ENCODE data around the gene OSBPL9. TPM values are rescaled to one million over a fixed set of nuclear protein-coding genes. Genes with fewer than 3 reads are reported as not detected.

OSBPL9 gene
- 72.2 TPM for total RNA-seq

- Histone ChIP-seq H3K4me3 (peak within 1 kb of the TSS; percentile 77 to 89), H3K36me3 (no peaks in the 10 kb centered on the region), H3K4me1 (peaks cover 52% of the 10 kb centered on the region), H3K9me3 (no peaks in the 10 kb centered on the region), H3K27me3 (no peaks in the 10 kb centered on the region), H3K27ac (peak within 1 kb of the TSS; percentile 93)
- intact Hi-C loops (cut with DNase I), result no loop called here
- TF ChIP-seq POLR2AphosphoS5 (IDR thresholded peaks at IDR 0.05; ENCODE audit: insufficient read depth in 1 of 2, low read depth in 1 of 2) (peak; percentile 36 to 97), CTCF (IDR thresholded peaks at IDR 0.05) (no peak), POLR2A (IDR thresholded peaks at IDR 0.05) (peak in 1 of 2 donors; percentile 83)
- DNase-seq (ENCODE audit: extremely low spot score in 2 of 2), result peak in 1 of 2 donors; percentile 97
Observed at GRCh38 chr1:51616903-51617708, at the start of gene OSBPL9. Gene OSBPL9 (plus strand): TSS chr1:51617092. CDS start chr1:51617111, 19 bp downstream.

- no peak for TF ChIP-seq POLR2AphosphoS5 (IDR thresholded peaks at IDR 0.05; ENCODE audit: insufficient read depth in 1 of 2, low read depth in 1 of 2)
- TF ChIP-seq POLR2A (IDR thresholded peaks at IDR 0.05), result no peak
- no peak for TF ChIP-seq CTCF (IDR thresholded peaks at IDR 0.05)
- no peak overlapping the region for H3K4me3 ChIP-seq
- no peaks in the 10 kb centered on the region for H3K9me3 ChIP-seq
- intact Hi-C loops (cut with DNase I), result no loop called here
- H3K27ac ChIP-seq, result no peak overlapping the region
- H3K27me3 ChIP-seq, result no peaks in the 10 kb centered on the region
- DNase-seq (ENCODE audit: extremely low spot score in 2 of 2), result no peak
- peaks cover 26% of the 10 kb centered on the region for H3K4me1 ChIP-seq
- H3K36me3 ChIP-seq, result no peaks in the 10 kb centered on the region
Observed at GRCh38 chr1:51567653-51568052, 49.2 kb upstream of the OSBPL9 start.

GRCh38 chr1:51568231-51568935 is 48.5 kb upstream of the OSBPL9 start:
- no peaks in the 10 kb centered on the region for H3K9me3 ChIP-seq
- H3K4me1 ChIP-seq, result peaks cover 26% of the 10 kb centered on the region
- TF ChIP-seq POLR2A (IDR thresholded peaks at IDR 0.05), result no peak
- TF ChIP-seq POLR2AphosphoS5 (IDR thresholded peaks at IDR 0.05; ENCODE audit: insufficient read depth in 1 of 2, low read depth in 1 of 2), result no peak
- TF ChIP-seq CTCF (IDR thresholded peaks at IDR 0.05), result no peak
- no peak for DNase-seq (ENCODE audit: extremely low spot score in 2 of 2)
- H3K27ac ChIP-seq, result no peak overlapping the region
- intact Hi-C loops (cut with DNase I), result no loop called here
- no peaks in the 10 kb centered on the region for H3K27me3 ChIP-seq
- H3K4me3 ChIP-seq, result no peak overlapping the region
- H3K36me3 ChIP-seq, result no peaks in the 10 kb centered on the region

GRCh38 chr1:51569284-51570062 is 47.4 kb upstream of the OSBPL9 start:
- H3K27ac ChIP-seq, result no peak overlapping the region
- DNase-seq (ENCODE audit: extremely low spot score in 2 of 2), result no peak
- no peaks in the 10 kb centered on the region for H3K9me3 ChIP-seq
- no peaks in the 10 kb centered on the region for H3K27me3 ChIP-seq
- no peak overlapping the region for H3K4me3 ChIP-seq
- peaks cover 21% of the 10 kb centered on the region for H3K4me1 ChIP-seq
- TF ChIP-seq POLR2A (IDR thresholded peaks at IDR 0.05), result no peak
- TF ChIP-seq POLR2AphosphoS5 (IDR thresholded peaks at IDR 0.05; ENCODE audit: insufficient read depth in 1 of 2, low read depth in 1 of 2), result no peak
- TF ChIP-seq CTCF (IDR thresholded peaks at IDR 0.05), result no peak
- no peaks in the 10 kb centered on the region for H3K36me3 ChIP-seq
- intact Hi-C loops (cut with DNase I), result no loop called here
